NT2/D1 (cell line): ENCODE measurements around the gene CYB5R2.

Experiments used
- SUZ12 ChIP-seq: IDR thresholded peaks from 2 replicates; pipeline ENCODE4 v1.6.1; 2011; ENCODE audit not compliant: insufficient read length, insufficient read depth; ENCODE audit errors: extremely low read depth
- YY1 ChIP-seq: IDR thresholded peaks from 2 replicates; pipeline ENCODE4 v1.6.1; 2011; ENCODE audit not compliant: insufficient read length, insufficient read depth
- ZNF274 ChIP-seq: IDR thresholded peaks from 2 replicates; pipeline ENCODE4 v1.6.1; 2011; ENCODE audit warnings: mild to moderate bottlenecking, low read depth, low read length

GRCh38 chr11:7706377-7706776, 33.1 kb upstream of the CYB5R2 start, which contains the start of gene OVCH2:
- TF ChIP-seq ZNF274: no peak
- no peak for TF ChIP-seq SUZ12
- TF ChIP-seq YY1: no peak
